Osteoblast (primary cell): ENCODE data around the gene ALX3. TPM values are rescaled to one million over a fixed set of nuclear protein-coding genes. Genes with fewer than 3 reads are reported as not detected.

Experiments used
- DNase-seq: peaks from one replicate; pipeline ENCODE4 v3.0.0; 2011; ENCODE audit warnings: low spot score, mixed read lengths; ENCODE audit not compliant: insufficient read length; ENCODE audit errors: missing footprints
- H2AFZ ChIP-seq: 2 replicates; pipeline ENCODE4 v1.6.0; 2011; ENCODE audit warnings: mild to moderate bottlenecking, low read length
- H3K27ac ChIP-seq: 2 replicates; pipeline ENCODE4 v1.5.1; 2011; ENCODE audit warnings: mild to moderate bottlenecking, low read depth, low read length, moderate library complexity
- H3K27me3 ChIP-seq: 2 replicates; pipeline ENCODE4 v1.6.0; 2012; ENCODE audit warnings: mild to moderate bottlenecking, control low read depth, inconsistent platforms, low read length, moderate library complexity; ENCODE audit not compliant: insufficient read depth
- H3K36me3 ChIP-seq: 2 replicates; pipeline ENCODE4 v1.5.1; 2011; ENCODE audit warnings: mild to moderate bottlenecking, low read length, control low read depth, moderate library complexity; ENCODE audit not compliant: insufficient read depth
- H3K4me1 ChIP-seq: 2 replicates; pipeline ENCODE4 v1.5.1; 2011; ENCODE audit warnings: mild to moderate bottlenecking, low read length, control low read depth, moderate library complexity; ENCODE audit not compliant: insufficient read depth
- H3K4me2 ChIP-seq: 2 replicates; pipeline ENCODE4 v1.6.0; 2011; ENCODE audit warnings: mild to moderate bottlenecking, low read length; ENCODE audit not compliant: insufficient read depth
- H3K4me3 ChIP-seq: fragments of 200-600 bp; sonication (generic); 3 replicates; pipeline ENCODE4 v1.5.1; 2012; ENCODE audit warnings: mild to moderate bottlenecking, low read length, inconsistent platforms; ENCODE audit not compliant: insufficient read depth
- H3K79me2 ChIP-seq: 2 replicates; pipeline ENCODE4 v1.6.0; 2012; ENCODE audit warnings: mild to moderate bottlenecking, low read length, control low read depth, inconsistent platforms; ENCODE audit not compliant: insufficient read depth
- H3K9me3 ChIP-seq: 2 replicates; pipeline ENCODE4 v1.5.1; 2011; ENCODE audit warnings: low read depth, low read length, control low read depth
- H4K20me1 ChIP-seq: 2 replicates; pipeline ENCODE4 v1.6.0; 2012; ENCODE audit warnings: mild to moderate bottlenecking, low read length, control low read depth; ENCODE audit not compliant: insufficient read depth
- total RNA-seq: library from RNA; depleted of rRNA; stranded (reverse); fragments of >200 nt; gene quantifications from 2 replicates; pipeline ENCODE4 v1.2.3, GENCODE V29; 2012
- TF ChIP-seq, protein P1 (sequence below): IDR thresholded peaks from 2 replicates; pipeline ENCODE4 v1.5.1; 2011; ENCODE audit warnings: mild to moderate bottlenecking, low read depth, low read length, moderate library complexity; ENCODE audit errors: extremely low read depth

Gene ALX3
- total RNA-seq, 1 donor, result not detected

DNA sequence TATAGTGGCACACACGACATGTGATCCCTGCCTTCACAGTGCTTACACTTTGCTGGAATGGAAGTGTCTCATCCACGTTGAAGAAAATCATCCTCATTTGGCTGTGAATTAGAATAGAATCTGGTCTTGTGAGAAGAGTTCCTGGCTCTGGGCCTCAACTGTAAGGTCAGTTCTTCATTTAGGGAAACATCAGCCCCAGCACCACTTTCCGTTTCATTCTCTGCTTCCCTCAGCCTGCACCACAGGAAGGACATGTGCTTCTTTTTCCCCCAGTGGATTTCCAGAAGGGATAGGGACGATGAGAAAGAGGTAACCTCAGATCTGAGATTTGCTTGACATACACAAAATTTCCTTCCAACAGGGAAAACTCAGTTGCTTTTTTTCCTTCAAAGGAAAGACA lies 3.7 kb upstream of the ALX3 start:
- H3K27me3 ChIP-seq, result peaks cover 49% of the 10 kb centered on the region
- no peak overlapping the region for H3K4me3 ChIP-seq
- TF ChIP-seq, protein P1, sequence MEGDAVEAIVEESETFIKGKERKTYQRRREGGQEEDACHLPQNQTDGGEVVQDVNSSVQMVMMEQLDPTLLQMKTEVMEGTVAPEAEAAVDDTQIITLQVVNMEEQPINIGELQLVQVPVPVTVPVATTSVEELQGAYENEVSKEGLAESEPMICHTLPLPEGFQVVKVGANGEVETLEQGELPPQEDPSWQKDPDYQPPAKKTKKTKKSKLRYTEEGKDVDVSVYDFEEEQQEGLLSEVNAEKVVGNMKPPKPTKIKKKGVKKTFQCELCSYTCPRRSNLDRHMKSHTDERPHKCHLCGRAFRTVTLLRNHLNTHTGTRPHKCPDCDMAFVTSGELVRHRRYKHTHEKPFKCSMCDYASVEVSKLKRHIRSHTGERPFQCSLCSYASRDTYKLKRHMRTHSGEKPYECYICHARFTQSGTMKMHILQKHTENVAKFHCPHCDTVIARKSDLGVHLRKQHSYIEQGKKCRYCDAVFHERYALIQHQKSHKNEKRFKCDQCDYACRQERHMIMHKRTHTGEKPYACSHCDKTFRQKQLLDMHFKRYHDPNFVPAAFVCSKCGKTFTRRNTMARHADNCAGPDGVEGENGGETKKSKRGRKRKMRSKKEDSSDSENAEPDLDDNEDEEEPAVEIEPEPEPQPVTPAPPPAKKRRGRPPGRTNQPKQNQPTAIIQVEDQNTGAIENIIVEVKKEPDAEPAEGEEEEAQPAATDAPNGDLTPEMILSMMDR, result no peak
- H2AFZ ChIP-seq, result no peak overlapping the region
- H3K4me2 ChIP-seq, result no peak overlapping the region
- no peaks in the 10 kb centered on the region for H3K4me1 ChIP-seq
- H3K27ac ChIP-seq, result no peak overlapping the region
- peaks cover 4% of the 10 kb centered on the region for H4K20me1 ChIP-seq
- H3K79me2 ChIP-seq, result no peaks in the 10 kb centered on the region
- H3K9me3 ChIP-seq, result no peaks in the 10 kb centered on the region
- no peak for DNase-seq
- H3K36me3 ChIP-seq, result no peaks in the 10 kb centered on the region

DNA sequence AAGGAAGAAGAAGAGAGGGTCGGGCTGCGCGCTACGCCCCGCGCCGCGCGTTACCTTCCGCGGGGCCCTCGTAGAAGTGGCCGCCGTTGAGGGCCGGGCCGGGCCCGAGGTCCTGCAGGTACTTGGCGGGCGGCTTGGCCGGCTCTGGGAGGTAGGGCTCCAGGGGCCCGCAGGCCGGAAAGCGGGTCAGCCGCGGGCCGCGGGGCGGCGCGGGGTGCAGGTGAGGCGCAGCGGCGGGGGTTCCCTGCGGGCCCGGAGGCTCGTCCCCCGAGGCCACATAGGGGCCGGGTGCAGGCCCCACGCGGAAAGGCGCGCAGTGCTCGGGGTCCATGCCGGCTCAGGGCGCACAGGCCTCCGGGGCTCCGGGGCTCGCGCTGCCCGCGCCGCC lies 196 bp downstream of the ALX3 start:
- Histone ChIP-seq H3K79me2 (no peaks in the 10 kb centered on the region), H3K27ac (no peak overlapping the region), H4K20me1 (peaks cover 4% of the 10 kb centered on the region), H3K9me3 (no peaks in the 10 kb centered on the region), H3K4me1 (no peaks in the 10 kb centered on the region), H3K4me3 (no peak overlapping the region), H3K4me2 (no peak overlapping the region), H2AFZ (no peak overlapping the region), H3K36me3 (no peaks in the 10 kb centered on the region), H3K27me3 (peaks cover 73% of the 10 kb centered on the region)
- TF ChIP-seq, protein P1, result no peak
- DNase-seq, result peak; percentile 80

DNA sequence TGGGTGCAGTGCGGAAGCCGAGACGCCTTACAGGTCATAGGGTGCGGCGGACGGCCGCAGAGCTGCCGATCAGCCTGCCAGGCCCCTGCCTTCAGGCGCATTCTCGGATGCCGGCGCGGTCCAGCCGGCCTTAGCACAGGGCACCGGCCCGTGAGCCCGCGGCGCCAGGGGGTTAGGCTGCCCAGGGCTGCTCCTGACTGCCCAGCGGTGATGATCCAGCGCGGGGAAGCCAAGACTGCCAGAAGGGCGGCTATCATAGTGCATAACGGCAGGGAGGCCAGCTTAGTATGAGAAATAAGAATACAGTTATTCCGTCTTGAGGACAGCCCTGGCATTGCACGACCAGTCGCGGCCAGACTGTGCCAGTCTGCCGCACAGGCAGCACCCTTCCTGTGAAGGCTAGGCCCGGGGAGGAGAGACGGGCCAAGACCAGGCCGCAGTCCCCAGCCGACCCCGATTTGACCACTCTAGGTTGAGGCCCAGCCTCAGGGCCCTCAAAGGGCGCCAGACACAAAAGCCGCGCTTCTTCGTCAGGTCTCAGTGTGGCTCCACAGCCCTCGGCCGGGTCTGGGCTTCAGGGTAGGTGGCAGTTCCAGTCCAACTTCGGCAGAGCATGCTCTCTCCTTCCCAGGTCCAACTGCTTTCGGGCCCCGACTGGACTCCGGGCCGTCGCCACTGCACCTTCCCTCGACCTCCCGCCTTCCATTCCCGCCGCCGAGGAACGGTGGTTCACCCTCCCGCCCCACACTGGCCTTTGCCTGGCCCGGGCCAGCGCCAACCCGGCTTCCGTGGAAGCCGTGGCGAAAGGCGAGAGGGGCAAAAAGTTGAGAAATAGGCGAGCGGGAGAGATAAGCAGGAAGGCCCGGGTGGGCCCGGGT lies 829 bp downstream of the ALX3 start:
- no peak overlapping the region for H3K4me2 ChIP-seq
- no peaks in the 10 kb centered on the region for H3K79me2 ChIP-seq
- H3K9me3 ChIP-seq, result no peaks in the 10 kb centered on the region
- H3K27ac ChIP-seq, result no peak overlapping the region
- H2AFZ ChIP-seq, result no peak overlapping the region
- no peaks in the 10 kb centered on the region for H3K4me1 ChIP-seq
- no peaks in the 10 kb centered on the region for H3K36me3 ChIP-seq
- DNase-seq, result peak; percentile 86
- no peak overlapping the region for H3K4me3 ChIP-seq
- TF ChIP-seq, protein P1, result no peak
- H4K20me1 ChIP-seq, result peaks cover 4% of the 10 kb centered on the region
- H3K27me3 ChIP-seq, result peaks cover 73% of the 10 kb centered on the region

DNA sequence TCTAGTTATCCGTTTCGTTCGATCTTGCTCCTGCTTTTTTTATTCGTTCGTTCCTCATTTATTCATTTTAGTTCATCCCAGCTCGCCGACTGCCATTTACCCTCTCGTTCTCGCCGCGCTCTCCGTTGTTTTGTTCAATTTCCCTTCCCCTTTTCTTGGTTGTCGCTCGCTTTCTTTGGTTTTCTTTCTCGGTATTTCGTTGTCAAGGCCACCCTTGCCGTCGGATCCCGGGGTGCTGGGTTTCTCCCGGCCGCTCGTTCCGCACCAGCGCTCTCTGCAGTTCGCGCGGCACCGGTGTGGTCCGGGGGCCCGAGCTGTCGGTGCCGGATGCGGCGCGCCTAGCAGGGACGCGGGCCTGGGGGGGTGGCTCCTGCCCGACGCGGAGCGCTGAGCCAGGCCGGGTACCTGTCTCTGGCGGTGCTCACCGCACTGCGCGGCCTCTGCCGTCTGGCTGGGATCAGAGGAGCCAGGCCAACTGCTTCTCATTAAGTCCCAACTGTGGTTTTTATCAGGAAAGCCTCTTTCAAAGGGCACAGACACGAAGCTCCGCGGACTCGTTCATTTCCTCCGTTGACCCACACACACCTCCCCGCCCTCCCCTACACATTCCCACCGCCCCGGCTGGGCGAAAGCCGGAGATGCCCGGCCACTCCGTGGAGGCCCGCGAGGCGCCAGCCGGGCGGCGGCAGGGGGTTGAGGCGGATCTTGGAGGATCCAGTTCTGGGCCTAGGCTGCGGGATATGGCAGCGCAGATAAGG lies 1.6 kb downstream of the ALX3 start:
- Histone ChIP-seq H2AFZ (no peak overlapping the region), H3K4me1 (no peaks in the 10 kb centered on the region), H3K27me3 (peaks cover 68% of the 10 kb centered on the region), H3K4me3 (no peak overlapping the region), H3K36me3 (no peaks in the 10 kb centered on the region), H3K4me2 (no peak overlapping the region), H4K20me1 (peaks cover 4% of the 10 kb centered on the region), H3K9me3 (no peaks in the 10 kb centered on the region), H3K79me2 (no peaks in the 10 kb centered on the region), H3K27ac (no peak overlapping the region)
- TF ChIP-seq, protein P1, result no peak
- DNase-seq, result peak; percentile 84
